ENCODE data around the gene DYNLT3. TPM values are rescaled to one million over a fixed set of nuclear protein-coding genes. Genes with fewer than 3 reads are reported as not detected.

DYNLT3 gene
- total RNA-seq, 1 experiment from 2014 or later = 5.7 TPM

DNA sequence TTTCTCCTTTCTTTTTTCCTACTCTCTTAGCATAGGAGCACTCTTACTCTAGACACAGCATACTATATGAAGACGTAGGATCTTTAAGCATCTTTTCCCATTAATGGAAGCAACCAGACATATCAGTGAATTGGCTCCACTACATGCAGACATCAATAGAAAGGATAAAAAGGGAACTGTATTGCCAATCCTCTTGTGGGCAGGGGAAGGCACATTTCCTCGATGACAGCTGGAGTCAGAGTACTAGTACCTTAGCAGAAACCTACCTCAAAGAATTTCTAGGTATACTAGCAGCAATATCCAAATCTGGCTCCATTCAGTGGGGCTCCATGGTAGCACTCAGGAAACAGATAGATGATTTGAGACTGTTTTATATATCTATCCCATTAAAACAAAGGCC lies 47.4 kb downstream of the DYNLT3 start:
- H2BK15ac ChIP-seq (ENCODE audit: low read depth, low read length) = no peak overlapping the region
- no peak overlapping the region for H3K4me3 Mint-ChIP-seq

More for the DNA sequence above, 47.4 kb downstream of the DYNLT3 start:
- Histone ChIP-seq H3K4me1 (ENCODE audit: insufficient read depth, low read length) (no peaks in the 10 kb centered on the region), H3K14ac (ENCODE audit: insufficient read depth, low read length) (no peak overlapping the region), H3K18ac (ENCODE audit: insufficient read length, low read depth, low read length) (no peak overlapping the region), H2BK12ac (ENCODE audit: insufficient read length, low read depth, low read length) (no peak overlapping the region), H4K5ac (ENCODE audit: insufficient read length, low read depth, low read length) (no peak overlapping the region), H3K4ac (ENCODE audit: low read depth, low read length) (no peak overlapping the region), H3K27me3 (ENCODE audit: insufficient read depth, low read length) (no peaks in the 10 kb centered on the region), H2BK120ac (ENCODE audit: low read depth, low read length, poor library complexity, severe bottlenecking) (no peak overlapping the region), H3K4me2 (ENCODE audit: insufficient read depth, insufficient read length, low read length) (no peak overlapping the region), H3K79me1 (ENCODE audit: insufficient read depth, low read depth, low read length, poor library complexity, severe bottlenecking) (no peaks in the 10 kb centered on the region), H3K56ac (ENCODE audit: insufficient read length, low read depth, low read length) (no peak overlapping the region), H3K9ac (ENCODE audit: extremely low read depth, insufficient read length, low read length) (no peak overlapping the region), H3T11ph (ENCODE audit: low read length) (no peak overlapping the region), H2AFZ (ENCODE audit: low read length) (no peak overlapping the region), H2BK20ac (ENCODE audit: low read depth, low read length, poor library complexity, severe bottlenecking) (no peak overlapping the region), H4K8ac (replicated peaks; ENCODE audit: insufficient read length, low read depth, low read length) (no peak overlapping the region), H2AK5ac (ENCODE audit: insufficient read length, low read length) (no peak overlapping the region), H2BK5ac (ENCODE audit: insufficient read length, low read length) (no peak overlapping the region), H3K23me2 (ENCODE audit: insufficient read length, low read depth, low read length, poor library complexity, severe bottlenecking) (no peaks in the 10 kb centered on the region), H3K23ac (ENCODE audit: insufficient read length, low read depth, low read length) (no peak overlapping the region), H3K9me3 (ENCODE audit: control insufficient read depth, low read depth, low read length) (no peaks in the 10 kb centered on the region), H3K27ac (ENCODE audit: insufficient read length, low read depth, low read length) (no peak overlapping the region), H4K91ac (ENCODE audit: insufficient read length, low read depth, low read length) (no peak overlapping the region), H4K20me1 (ENCODE audit: control insufficient read depth, insufficient read depth, insufficient read length) (no peaks in the 10 kb centered on the region), H3K79me2 (ENCODE audit: insufficient read depth, low read length) (no peaks in the 10 kb centered on the region)
- no peak for DNase-seq
- Mint-ChIP-seq H3K27me3 (ENCODE audit: low read depth) (no peaks in the 10 kb centered on the region), H3K4me1 (no peaks in the 10 kb centered on the region), H3K9me3 (peaks cover 39 to 47% of the 10 kb centered on the region in 2 experiments), H3K36me3 (ENCODE audit: insufficient read depth in 1 of 3, low read depth in 3 of 3) (no peaks in the 10 kb centered on the region), H3K27ac (no peak overlapping the region)
- TF ChIP-seq, protein P1, sequence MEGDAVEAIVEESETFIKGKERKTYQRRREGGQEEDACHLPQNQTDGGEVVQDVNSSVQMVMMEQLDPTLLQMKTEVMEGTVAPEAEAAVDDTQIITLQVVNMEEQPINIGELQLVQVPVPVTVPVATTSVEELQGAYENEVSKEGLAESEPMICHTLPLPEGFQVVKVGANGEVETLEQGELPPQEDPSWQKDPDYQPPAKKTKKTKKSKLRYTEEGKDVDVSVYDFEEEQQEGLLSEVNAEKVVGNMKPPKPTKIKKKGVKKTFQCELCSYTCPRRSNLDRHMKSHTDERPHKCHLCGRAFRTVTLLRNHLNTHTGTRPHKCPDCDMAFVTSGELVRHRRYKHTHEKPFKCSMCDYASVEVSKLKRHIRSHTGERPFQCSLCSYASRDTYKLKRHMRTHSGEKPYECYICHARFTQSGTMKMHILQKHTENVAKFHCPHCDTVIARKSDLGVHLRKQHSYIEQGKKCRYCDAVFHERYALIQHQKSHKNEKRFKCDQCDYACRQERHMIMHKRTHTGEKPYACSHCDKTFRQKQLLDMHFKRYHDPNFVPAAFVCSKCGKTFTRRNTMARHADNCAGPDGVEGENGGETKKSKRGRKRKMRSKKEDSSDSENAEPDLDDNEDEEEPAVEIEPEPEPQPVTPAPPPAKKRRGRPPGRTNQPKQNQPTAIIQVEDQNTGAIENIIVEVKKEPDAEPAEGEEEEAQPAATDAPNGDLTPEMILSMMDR (conservative IDR thresholded peaks at IDR 0.05) = no peak
- no CpG with 5 or more reads among the region's 2 CpGs for WGBS (ENCODE audit: extremely low coverage, insufficient read length, low lambda C conversion rate)
